Measurements from ENCODE around the gene PHACTR4. TPM values are rescaled to one million over a fixed set of nuclear protein-coding genes. Genes with fewer than 3 reads are reported as not detected.
"Not testable (repeated sequence)": the region's sequence is repeated elsewhere in the genome, so short reads cannot be mapped to it uniquely, and the experiment has no call there.

PHACTR4 gene
- total and polyA plus RNA-seq, 2 of the 13 experiments (the other 11 are each of a cell fraction or from before 2014, with no cell fraction given): 13.9 to 17.1 TPM

DNA sequence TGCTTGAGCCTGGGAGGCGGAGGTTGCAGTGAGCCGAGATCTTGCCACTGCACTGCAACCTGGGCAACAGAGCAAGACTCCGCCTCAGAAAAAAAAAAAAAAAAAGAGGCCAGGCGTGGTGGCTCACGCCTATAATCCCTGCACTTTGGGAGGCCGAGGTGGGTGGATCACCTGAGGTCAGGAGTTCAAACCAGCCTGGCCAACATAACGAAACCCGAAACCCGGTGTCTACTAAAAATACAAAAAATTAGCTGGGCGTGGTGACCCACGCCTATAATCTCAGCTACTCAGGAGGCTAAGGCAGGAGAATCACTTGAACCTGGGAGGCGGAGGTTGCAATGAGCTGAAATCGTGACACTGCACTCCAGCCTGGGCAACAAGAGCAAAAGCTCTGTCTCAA is 110.0 kb downstream of the PHACTR4 start:
- BruUV-seq (replicated peaks); intact Hi-C loops (cut with micrococcal nuclease; ENCODE audit: unreplicated experiment); H3K27me3 ChIP-seq (ENCODE audit: control insufficient read depth in 1 of 2, insufficient read depth in 2 of 2, low read length in 2 of 2); in situ Hi-C loops (cut with HindIII; ENCODE audit: extremely low pct_ligation_motif_present, low pct_unique_long_range_greater_than_20kb); H3K79me2 ChIP-seq (ENCODE audit: insufficient read depth, low read length); H2AFZ ChIP-seq (ENCODE audit: low read length); H3K4me2 ChIP-seq (ENCODE audit: low read depth, low read length); FAIRE-seq; ATAC-seq; POLR2A ChIA-PET; H3K4me1 ChIP-seq (ENCODE audit: insufficient read depth, low read length); H4K20me1 ChIP-seq (ENCODE audit: insufficient read depth, low read length); H3K4me3 ChIP-seq (replicated peaks in 1 of 3; ENCODE audit: insufficient read depth in 1 of 3, low read depth in 2 of 3, low read length in 3 of 3); CTCF ChIA-PET (ENCODE audit: low intra/inter-chr PET ratio, low total read pairs); H3K9ac ChIP-seq (ENCODE audit: insufficient read depth, low read depth, low read length); H3K9me3 ChIP-seq (ENCODE audit: low read length); H3K27ac ChIP-seq (ENCODE audit: extremely low read length, insufficient read depth, low read length); DNase-seq (ENCODE audit: low spot score): not testable (repeated sequence)
- WGBS (ENCODE audit: low lambda C conversion rate): 95% methylated on average over 13 of the region's 13 CpGs
- H3K36me3 ChIP-seq (replicated peaks in 1 of 2; ENCODE audit: control insufficient read depth in 1 of 2, insufficient read depth in 2 of 2, low read length in 2 of 2): peaks cover 13 to 63% of the 10 kb centered on the region in 2 experiments; a peak in 4 of 5 replicates

DNA sequence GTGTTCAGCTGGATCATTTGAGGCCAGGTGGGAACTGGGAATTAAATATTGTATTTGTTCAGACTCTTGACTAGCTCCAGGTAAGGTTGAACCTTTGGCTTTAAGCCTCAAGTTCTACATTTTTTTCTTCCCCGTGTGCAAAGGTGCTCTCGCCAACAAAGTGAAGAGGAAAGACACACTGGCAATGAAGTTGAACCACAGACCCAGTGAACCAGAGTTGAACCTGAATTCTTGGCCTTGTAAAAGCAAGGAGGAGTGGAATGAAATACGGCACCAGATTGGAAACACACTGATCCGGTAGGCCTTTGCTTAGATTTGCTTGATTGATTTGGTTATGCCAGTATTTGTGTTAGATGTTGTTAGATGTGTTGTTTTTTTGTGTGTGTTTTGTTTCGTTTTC is 110.8 kb downstream of the PHACTR4 start:
- Histone ChIP-seq H3K9ac (ENCODE audit: insufficient read depth, low read depth, low read length) (no peak overlapping the region), H3K79me2 (ENCODE audit: insufficient read depth, low read length) (no peaks in the 10 kb centered on the region), H2AFZ (ENCODE audit: low read length) (no peak overlapping the region), H3K4me2 (ENCODE audit: low read depth, low read length) (no peak overlapping the region), H3K4me3 (replicated peaks in 1 of 3; ENCODE audit: insufficient read depth in 1 of 3, low read depth in 2 of 3, low read length in 3 of 3) (no peak overlapping the region), H3K27me3 (ENCODE audit: control insufficient read depth in 1 of 2, insufficient read depth in 2 of 2, low read length in 2 of 2) (no peaks in the 10 kb centered on the region), H3K4me1 (ENCODE audit: insufficient read depth, low read length) (no peaks in the 10 kb centered on the region), H3K27ac (ENCODE audit: extremely low read length, insufficient read depth, low read length) (no peak overlapping the region), H3K36me3 (replicated peaks in 1 of 2; ENCODE audit: control insufficient read depth in 1 of 2, insufficient read depth in 2 of 2, low read length in 2 of 2) (peaks cover 13 to 64% of the 10 kb centered on the region in 2 experiments), H3K9me3 (ENCODE audit: low read length) (no peaks in the 10 kb centered on the region), H4K20me1 (ENCODE audit: insufficient read depth, low read length) (no peaks in the 10 kb centered on the region)
- FAIRE-seq: no peak
- ChIA-PET CTCF (ENCODE audit: low intra/inter-chr PET ratio, low total read pairs) (no interaction called here), POLR2A (no interaction called here)
- no peak for ATAC-seq
- intact Hi-C loops (cut with micrococcal nuclease; ENCODE audit: unreplicated experiment) (no loop called here), in situ Hi-C loops (cut with HindIII; ENCODE audit: extremely low pct_ligation_motif_present, low pct_unique_long_range_greater_than_20kb) (no loop called here)
- no peak for DNase-seq (ENCODE audit: low spot score)
- TF ChIP-seq KDM5A (IDR thresholded peaks at IDR 0.05; ENCODE audit: borderline replicate concordance, low read length) (no peak), ZNF441 (CRISPR knock-in tag; IDR thresholded peaks at IDR 0.05; ENCODE audit: borderline replicate concordance) (no peak), MXI1 (IDR thresholded peaks at IDR 0.05; ENCODE audit: borderline replicate concordance, low read depth, low read length) (no peak), POLR2AphosphoS5 (IDR thresholded peaks at IDR 0.05; ENCODE audit: low read depth, low read length) (no peak), TAF15 (IDR thresholded peaks at IDR 0.05; ENCODE audit: low read depth, low read length, poor library complexity, severe bottlenecking) (no peak), BHLHE40 (IDR thresholded peaks at IDR 0.05; ENCODE audit: low read length) (no peak), HNRNPK (IDR thresholded peaks at IDR 0.05; ENCODE audit: low read depth, low read length, poor library complexity, severe bottlenecking) (no peak), NFE2 (CRISPR knock-in tag; IDR thresholded peaks at IDR 0.05) (no peak)
- TF ChIP-seq, protein P1, sequence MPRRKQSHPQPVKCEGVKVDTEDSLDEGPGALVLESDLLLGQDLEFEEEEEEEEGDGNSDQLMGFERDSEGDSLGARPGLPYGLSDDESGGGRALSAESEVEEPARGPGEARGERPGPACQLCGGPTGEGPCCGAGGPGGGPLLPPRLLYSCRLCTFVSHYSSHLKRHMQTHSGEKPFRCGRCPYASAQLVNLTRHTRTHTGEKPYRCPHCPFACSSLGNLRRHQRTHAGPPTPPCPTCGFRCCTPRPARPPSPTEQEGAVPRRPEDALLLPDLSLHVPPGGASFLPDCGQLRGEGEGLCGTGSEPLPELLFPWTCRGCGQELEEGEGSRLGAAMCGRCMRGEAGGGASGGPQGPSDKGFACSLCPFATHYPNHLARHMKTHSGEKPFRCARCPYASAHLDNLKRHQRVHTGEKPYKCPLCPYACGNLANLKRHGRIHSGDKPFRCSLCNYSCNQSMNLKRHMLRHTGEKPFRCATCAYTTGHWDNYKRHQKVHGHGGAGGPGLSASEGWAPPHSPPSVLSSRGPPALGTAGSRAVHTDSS (CRISPR knock-in tag; conservative IDR thresholded peaks at IDR 0.05): no peak
- TF ChIP-seq, protein P2, sequence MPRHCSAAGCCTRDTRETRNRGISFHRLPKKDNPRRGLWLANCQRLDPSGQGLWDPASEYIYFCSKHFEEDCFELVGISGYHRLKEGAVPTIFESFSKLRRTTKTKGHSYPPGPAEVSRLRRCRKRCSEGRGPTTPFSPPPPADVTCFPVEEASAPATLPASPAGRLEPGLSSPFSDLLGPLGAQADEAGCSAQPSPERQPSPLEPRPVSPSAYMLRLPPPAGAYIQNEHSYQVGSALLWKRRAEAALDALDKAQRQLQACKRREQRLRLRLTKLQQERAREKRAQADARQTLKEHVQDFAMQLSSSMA (CRISPR knock-in tag; IDR thresholded peaks at IDR 0.05): no peak
- TF ChIP-seq, protein P3, sequence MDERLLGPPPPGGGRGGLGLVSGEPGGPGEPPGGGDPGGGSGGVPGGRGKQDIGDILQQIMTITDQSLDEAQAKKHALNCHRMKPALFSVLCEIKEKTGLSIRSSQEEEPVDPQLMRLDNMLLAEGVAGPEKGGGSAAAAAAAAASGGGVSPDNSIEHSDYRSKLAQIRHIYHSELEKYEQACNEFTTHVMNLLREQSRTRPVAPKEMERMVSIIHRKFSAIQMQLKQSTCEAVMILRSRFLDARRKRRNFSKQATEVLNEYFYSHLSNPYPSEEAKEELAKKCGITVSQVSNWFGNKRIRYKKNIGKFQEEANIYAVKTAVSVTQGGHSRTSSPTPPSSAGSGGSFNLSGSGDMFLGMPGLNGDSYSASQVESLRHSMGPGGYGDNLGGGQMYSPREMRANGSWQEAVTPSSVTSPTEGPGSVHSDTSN (CRISPR knock-in tag; IDR thresholded peaks at IDR 0.05): no peak
- TF ChIP-seq, protein P4, sequence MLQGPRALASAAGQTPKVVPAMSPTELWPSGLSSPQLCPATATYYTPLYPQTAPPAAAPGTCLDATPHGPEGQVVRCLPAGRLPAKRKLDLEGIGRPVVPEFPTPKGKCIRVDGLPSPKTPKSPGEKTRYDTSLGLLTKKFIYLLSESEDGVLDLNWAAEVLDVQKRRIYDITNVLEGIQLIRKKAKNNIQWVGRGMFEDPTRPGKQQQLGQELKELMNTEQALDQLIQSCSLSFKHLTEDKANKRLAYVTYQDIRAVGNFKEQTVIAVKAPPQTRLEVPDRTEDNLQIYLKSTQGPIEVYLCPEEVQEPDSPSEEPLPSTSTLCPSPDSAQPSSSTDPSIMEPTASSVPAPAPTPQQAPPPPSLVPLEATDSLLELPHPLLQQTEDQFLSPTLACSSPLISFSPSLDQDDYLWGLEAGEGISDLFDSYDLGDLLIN (CRISPR knock-in tag; IDR thresholded peaks at IDR 0.05; ENCODE audit: borderline replicate concordance): no peak
- no TSS peak for BruUV-seq (replicated peaks)
- WGBS (ENCODE audit: low lambda C conversion rate): 91% methylated on average over 5 of the region's 5 CpGs
